Measurements from ENCODE around the gene CCL1. TPM values are rescaled to one million over a fixed set of nuclear protein-coding genes. Genes with fewer than 3 reads are reported as not detected.

Gene CCL1
- total and polyA plus RNA-seq, 2 experiments from 2014 or later: not detected

DNA sequence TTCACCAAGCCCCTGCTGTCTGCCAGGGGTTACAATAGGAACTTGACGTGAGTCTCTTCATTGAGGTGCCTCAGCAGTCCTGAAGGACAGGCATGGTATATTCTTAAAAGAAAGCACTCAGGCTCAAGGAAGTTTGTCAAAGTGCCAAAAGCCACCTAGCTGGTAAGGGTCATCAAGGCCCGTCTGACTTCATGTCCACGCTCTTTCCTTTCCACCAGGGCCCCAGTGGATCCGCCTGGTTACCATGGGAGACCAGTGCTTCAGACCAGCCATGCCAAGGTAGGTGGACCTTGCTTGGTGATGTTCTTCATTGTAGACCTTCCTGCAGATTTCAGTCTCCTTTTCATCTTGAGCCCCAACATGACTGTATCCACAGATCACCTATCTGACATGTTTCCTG is 27.6 kb upstream of the CCL1 start:
- H3K9me3 Mint-ChIP-seq: no peaks in the 10 kb centered on the region
- H3K4me1 ChIP-seq (ENCODE audit: insufficient read depth): no peaks in the 10 kb centered on the region
- peaks cover 14% of the 10 kb centered on the region for H3K9me2 ChIP-seq (ENCODE audit: insufficient read depth)
- ATAC-seq: no peak
- no peaks in the 10 kb centered on the region for H3K27me3 ChIP-seq (ENCODE audit: insufficient read depth)
- H2AFZ ChIP-seq: no peak overlapping the region
- no peaks in the 10 kb centered on the region for H3K27me3 Mint-ChIP-seq (ENCODE audit: insufficient read depth, low read depth, poor library complexity)
- no peaks in the 10 kb centered on the region for H3K79me2 ChIP-seq (replicated peaks; ENCODE audit: insufficient read depth)
- TF ChIP-seq ZNF114 (CRISPR knock-in tag; IDR thresholded peaks at IDR 0.05): no peak
- TF ChIP-seq NANOG (IDR thresholded peaks at IDR 0.05; ENCODE audit: borderline replicate concordance): no peak
- no peak for TF ChIP-seq POLR2AphosphoS5 (IDR thresholded peaks at IDR 0.05; ENCODE audit: low read depth)
- H3K4me1 Mint-ChIP-seq: no peaks in the 10 kb centered on the region
- no peaks in the 10 kb centered on the region for H3K36me3 ChIP-seq (ENCODE audit: insufficient read depth)
- no peaks in the 10 kb centered on the region for H4K20me1 ChIP-seq (replicated peaks; ENCODE audit: insufficient read depth)
- DNase-seq (ENCODE audit: low spot score): no peak
- no peak overlapping the region for H3K4me3 ChIP-seq
- no peak overlapping the region for H3K27ac Mint-ChIP-seq
- H3K27ac ChIP-seq (ENCODE audit: low read depth): no peak overlapping the region
- no peak overlapping the region for H3K4me3 Mint-ChIP-seq
- no peak overlapping the region for H3K4me2 ChIP-seq
- no peaks in the 10 kb centered on the region for H3K36me3 Mint-ChIP-seq (ENCODE audit: low read depth)
- no peaks in the 10 kb centered on the region for H3F3A ChIP-seq (replicated peaks; ENCODE audit: low read depth)

DNA sequence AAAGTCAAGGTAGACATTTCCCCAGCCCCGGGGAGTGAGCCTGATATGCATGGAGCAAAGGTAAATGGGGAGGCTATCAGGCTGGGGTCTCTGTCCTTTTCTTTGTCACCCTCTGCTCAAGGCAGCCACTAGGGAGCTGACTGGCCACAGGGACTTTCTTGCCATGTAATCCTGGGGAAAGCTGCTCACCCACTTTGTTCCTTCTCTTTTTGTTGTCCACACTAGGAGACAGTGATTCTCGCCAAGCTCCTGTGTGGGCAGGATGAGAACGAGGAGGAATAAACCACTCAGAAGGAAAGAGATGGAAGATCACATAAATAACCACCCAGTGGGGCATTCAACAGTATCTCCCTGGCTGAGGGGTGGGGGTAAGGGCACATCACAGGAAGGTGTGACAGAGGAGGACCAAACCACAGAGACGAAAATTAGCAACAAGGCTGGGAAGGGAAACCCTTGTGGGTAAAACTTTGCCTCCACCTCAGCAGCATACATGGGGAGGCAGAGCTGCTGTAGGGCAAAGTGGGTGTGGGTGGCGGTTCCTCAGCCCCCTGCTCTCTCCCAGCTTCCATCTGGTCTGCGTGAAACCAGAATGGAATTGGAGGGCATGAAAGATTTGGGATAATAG is 26.2 kb upstream of the CCL1 start:
- DNase-seq (ENCODE audit: low spot score) (no peak), ATAC-seq (no peak)
- Histone ChIP-seq H2AFZ (no peak overlapping the region), H3K79me2 (replicated peaks; ENCODE audit: insufficient read depth) (no peaks in the 10 kb centered on the region), H4K20me1 (replicated peaks; ENCODE audit: insufficient read depth) (no peaks in the 10 kb centered on the region), H3K27me3 (ENCODE audit: insufficient read depth) (no peaks in the 10 kb centered on the region), H3K4me2 (no peak overlapping the region), H3K27ac (ENCODE audit: low read depth) (no peak overlapping the region), H3K4me1 (ENCODE audit: insufficient read depth) (no peaks in the 10 kb centered on the region), H3F3A (replicated peaks; ENCODE audit: low read depth) (no peaks in the 10 kb centered on the region), H3K36me3 (ENCODE audit: insufficient read depth) (no peaks in the 10 kb centered on the region), H3K9me2 (ENCODE audit: insufficient read depth) (peaks cover 9% of the 10 kb centered on the region), H3K4me3 (no peak overlapping the region)
- H3K27me3 Mint-ChIP-seq (ENCODE audit: insufficient read depth, low read depth, poor library complexity): no peaks in the 10 kb centered on the region
- no peak overlapping the region for H3K27ac Mint-ChIP-seq
- no peaks in the 10 kb centered on the region for H3K9me3 Mint-ChIP-seq
- no peak overlapping the region for H3K4me3 Mint-ChIP-seq
- no peaks in the 10 kb centered on the region for H3K36me3 Mint-ChIP-seq (ENCODE audit: low read depth)
- no peaks in the 10 kb centered on the region for H3K4me1 Mint-ChIP-seq
- TF ChIP-seq EZH2 (IDR thresholded peaks at IDR 0.05; ENCODE audit: low read depth, unreplicated experiment) (no peak), CREB1 (CRISPR knock-in tag; IDR thresholded peaks at IDR 0.05; ENCODE audit: low read depth) (no peak), ZNF331 (CRISPR knock-in tag; IDR thresholded peaks at IDR 0.05; ENCODE audit: low read depth) (no peak), NANOG (IDR thresholded peaks at IDR 0.05; ENCODE audit: borderline replicate concordance) (no peak), ZNF462 (CRISPR knock-in tag; IDR thresholded peaks at IDR 0.05) (no peak), POLR2AphosphoS5 (IDR thresholded peaks at IDR 0.05; ENCODE audit: low read depth) (no peak), STAT1 (IDR thresholded peaks at IDR 0.05; ENCODE audit: unreplicated experiment) (no peak), CTCF (conservative IDR thresholded peaks at IDR 0.05; ENCODE audit: low read depth in 2 of 2) (no peak), JUNB (IDR thresholded peaks at IDR 0.05; ENCODE audit: unreplicated experiment) (no peak)
- TF ChIP-seq, protein P1, sequence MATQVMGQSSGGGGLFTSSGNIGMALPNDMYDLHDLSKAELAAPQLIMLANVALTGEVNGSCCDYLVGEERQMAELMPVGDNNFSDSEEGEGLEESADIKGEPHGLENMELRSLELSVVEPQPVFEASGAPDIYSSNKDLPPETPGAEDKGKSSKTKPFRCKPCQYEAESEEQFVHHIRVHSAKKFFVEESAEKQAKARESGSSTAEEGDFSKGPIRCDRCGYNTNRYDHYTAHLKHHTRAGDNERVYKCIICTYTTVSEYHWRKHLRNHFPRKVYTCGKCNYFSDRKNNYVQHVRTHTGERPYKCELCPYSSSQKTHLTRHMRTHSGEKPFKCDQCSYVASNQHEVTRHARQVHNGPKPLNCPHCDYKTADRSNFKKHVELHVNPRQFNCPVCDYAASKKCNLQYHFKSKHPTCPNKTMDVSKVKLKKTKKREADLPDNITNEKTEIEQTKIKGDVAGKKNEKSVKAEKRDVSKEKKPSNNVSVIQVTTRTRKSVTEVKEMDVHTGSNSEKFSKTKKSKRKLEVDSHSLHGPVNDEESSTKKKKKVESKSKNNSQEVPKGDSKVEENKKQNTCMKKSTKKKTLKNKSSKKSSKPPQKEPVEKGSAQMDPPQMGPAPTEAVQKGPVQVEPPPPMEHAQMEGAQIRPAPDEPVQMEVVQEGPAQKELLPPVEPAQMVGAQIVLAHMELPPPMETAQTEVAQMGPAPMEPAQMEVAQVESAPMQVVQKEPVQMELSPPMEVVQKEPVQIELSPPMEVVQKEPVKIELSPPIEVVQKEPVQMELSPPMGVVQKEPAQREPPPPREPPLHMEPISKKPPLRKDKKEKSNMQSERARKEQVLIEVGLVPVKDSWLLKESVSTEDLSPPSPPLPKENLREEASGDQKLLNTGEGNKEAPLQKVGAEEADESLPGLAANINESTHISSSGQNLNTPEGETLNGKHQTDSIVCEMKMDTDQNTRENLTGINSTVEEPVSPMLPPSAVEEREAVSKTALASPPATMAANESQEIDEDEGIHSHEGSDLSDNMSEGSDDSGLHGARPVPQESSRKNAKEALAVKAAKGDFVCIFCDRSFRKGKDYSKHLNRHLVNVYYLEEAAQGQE (IDR thresholded peaks at IDR 0.05; ENCODE audit: unreplicated experiment): no peak
